GM19372 (cell line): ENCODE results near the gene CDYL2.

Source experiments
- ATAC-seq: cut with Tn5 transposase; IDR thresholded peaks from one replicate; pipeline ENCODE4 v1.9.1; 2021; ENCODE audit warnings: mild to moderate bottlenecking, low read depth, moderate library complexity; ENCODE audit not compliant: unreplicated experiment

CDYL2 gene

DNA sequence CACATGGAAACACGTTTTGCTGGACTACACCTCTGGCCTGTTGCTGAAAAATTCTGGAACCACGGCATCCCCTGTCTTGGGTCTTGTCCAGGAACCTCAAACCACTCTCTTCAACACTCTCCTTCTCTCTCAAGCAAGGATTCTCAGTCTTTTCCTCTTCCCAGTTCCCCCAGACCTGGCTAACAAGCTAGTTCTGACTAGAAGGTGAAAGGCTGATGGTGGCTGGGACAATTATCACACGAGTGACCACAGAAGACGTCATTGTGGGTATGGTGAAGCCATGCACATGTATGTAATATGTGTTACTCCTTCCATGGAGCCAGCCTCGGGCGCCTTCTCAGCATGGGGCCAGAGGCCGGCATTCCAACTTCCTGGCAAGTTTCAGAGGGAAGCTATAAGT lies 123.0 kb downstream of the CDYL2 start:
- no peak for ATAC-seq

DNA sequence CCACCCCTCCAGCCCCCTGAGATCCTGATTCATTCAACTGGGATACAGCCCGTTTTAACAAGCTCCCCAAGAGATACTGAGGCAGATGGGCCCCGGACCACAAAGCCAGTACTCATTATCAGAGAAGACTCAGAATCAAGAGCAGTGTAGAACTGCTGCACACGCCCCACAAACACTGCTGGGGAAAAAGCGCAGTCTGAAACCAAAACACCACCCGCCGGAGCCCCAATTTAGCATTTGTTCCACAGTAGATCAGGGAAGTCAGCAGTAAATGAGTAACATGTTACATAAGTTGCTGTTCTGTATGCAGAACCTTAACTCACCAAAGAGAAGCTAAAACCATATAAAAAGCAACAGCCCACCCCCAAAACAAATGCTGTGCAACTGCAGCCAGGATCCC lies 123.6 kb downstream of the CDYL2 start:
- no peak for ATAC-seq

GRCh38 chr16:80680046-80680445 lies 124.4 kb downstream of the CDYL2 start:
- no peak for ATAC-seq

DNA sequence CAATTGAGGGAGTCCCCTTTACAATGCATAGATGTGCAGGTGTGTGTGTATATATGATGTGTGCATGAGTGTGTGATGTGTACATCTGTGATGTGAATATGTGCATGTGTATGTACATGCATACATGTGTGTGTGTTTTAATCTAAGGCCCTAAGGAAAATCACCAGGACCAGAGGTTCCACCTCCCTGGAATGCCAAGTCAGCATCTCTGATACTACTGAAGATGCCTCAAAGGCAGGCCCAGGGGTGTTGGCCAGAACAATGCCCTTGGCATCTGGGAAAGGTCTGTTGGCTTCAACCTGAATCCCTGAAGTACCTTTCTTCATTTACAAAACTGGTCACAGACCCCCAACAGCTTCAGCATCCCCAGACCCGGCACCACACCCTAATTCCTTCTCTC lies 129.5 kb downstream of the CDYL2 start:
- ATAC-seq, result no peak

DNA sequence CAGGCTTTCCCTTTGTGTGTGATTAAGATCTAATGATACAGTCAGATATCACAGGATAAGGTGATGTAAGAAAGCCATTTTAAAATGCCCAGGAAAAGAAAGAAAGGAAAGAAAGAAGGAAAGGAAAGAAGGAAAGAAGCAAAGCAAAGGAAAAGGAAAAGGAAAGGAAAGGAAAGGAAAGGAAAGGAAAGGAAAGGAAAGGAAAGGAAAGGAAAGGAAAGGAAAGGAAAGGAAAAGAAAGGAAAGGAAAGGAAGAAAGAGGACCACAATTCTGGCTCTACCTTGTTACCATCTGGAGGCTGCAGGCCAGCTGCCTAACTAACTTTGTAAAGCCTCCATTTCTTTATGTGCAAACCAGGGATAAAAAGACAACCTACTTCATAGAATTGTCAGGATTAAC lies 132.0 kb downstream of the CDYL2 start:
- ATAC-seq, result no peak

DNA sequence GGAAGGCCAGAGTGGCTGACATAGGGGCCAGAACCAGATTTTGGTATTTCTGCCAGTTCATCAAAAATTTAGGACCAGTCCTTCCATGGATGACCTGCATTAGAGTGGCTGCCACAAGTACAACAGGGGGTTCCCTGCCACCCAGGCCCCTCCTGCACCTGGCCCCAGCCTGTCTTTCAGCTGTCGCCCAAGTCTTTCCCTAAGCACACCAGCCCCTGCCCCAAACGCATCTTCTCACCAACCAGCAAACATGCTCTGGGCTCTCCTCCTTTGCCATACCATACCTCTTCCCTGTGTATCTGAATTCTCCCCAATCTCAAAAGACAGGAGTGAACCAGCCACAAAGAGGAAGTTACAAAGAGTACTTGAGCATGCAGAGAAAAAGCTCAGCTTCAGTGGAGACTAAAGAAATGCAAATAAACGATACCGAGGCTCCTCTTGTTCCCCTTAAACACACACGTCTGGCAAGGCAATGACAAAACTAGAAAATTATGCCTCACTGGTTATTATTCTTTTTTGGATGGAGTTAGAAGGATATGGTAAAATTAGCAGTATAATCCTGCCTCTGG lies 133.0 kb downstream of the CDYL2 start:
- ATAC-seq, result no peak

GRCh38 chr16:80670170-80670865 lies 134.1 kb downstream of the CDYL2 start:
- ATAC-seq, result no peak

DNA sequence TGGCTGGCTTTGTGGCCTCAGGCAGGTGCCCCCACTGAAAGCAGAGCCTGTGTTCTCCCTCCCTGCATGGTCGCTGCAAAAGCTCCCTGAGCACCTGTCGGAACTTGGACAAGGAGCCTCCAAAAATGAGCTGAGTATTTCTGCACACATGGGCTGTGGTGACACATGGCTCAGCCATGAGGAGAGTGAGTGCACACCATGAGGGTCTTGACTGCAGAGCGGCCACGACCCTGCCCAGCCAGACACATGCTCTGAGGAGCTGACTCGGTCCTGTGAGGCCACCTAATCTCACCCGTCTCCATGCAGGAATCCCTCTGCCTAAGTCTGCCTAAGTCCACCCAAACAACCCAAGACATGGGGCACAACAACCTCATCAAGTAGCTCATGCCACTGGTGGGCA lies 134.7 kb downstream of the CDYL2 start:
- no peak for ATAC-seq

DNA sequence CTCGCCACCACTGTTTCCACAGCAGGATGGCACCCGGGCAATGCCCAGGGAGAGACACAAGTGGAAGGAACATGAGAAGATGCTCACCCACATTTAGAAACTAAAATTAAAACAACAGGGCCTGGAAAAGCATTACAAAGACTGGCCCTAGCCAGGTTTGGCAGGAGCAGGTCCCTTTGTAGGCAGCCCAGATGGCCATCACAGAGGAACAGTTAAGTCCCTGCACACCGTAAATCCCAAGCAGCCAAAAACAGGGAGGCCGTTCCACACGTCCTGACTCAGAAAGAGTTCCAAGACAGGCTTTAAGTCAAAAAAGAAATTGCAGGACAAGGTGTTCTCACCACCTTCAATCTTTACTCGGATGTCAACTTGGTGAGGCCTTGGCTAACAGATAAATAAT lies 136.5 kb downstream of the CDYL2 start:
- ATAC-seq, result no peak

- ATAC-seq, result no peak
These were observed 137.2 kb downstream of the CDYL2 start for GRCh38 chr16:80667251-80667560.

DNA sequence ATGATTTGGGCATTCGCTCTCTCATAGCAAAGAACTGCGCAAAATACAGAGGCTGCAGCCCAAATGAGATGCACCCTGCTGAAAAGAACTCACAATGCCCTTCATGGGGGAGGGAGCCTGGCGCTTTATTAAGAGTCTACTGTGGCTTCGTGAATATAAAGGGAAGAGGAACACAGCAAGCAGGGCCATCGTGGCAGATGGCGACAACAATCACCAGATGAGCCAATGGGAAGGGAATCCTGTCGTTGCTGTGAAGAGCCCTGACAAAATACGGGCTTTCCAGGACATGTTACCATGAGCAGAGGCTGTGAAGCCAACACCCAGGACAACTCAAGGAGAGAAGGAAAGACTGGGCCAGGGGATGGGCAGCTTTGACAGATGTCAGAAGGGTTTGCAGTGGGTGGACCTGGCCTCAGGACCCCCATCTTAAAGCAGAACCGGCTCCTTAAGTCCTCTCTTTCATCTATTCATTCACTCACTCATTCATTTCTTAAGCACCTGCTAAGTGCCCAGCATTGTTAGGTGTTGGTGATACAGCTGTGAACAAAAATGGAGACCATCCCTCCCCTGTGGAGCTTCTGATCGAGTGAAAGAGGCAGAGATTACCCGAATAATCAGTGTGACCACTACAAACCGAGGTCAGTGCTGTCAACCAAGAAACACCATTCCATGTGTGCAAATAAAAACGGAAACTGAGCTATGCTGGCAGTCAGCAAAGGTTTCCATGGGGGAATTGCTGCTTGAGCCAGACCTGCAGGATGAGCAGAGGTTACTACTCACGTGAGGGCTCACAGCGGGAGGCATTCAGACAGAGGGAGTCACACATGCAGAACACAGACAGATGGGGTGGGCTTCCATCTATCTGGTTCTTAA lies 137.8 kb downstream of the CDYL2 start:
- no peak for ATAC-seq

DNA sequence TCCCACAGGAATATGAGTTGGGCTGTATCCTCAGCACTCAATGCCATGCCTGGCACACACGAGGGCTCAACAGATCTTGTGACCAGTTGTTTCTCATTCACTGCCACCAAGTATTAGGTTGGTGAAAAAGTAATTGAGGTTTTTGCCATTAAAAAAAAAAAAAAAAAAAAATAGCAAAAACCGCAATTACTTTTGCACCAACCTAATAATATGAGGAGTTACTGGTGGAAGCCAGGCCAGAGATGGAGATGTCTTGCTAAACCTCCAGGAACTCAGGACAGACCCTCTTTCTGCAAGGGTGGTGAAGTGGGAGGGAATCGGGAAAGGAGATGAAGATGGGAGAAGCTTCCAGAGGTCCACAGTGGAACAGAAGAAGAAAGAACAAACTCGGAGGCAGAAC lies 139.0 kb downstream of the CDYL2 start:
- ATAC-seq, result no peak

DNA sequence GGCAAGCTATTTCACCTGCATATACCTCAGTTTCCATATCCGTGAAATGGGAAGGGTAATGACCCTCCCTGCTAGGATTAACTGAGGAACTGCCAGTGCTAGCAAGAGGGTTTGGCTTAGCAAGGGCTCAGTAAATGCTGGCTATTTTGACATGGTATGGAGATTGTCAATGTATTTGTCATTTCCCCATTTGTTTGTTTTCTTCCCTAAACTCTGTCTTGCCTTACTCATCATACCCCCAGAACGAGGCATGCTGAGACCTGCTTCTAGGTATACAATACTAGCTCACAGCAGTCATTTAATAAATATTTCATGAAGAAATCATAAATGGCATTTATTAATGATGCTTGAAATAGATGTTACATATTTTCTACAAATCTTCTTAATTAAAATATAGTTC lies 139.6 kb downstream of the CDYL2 start:
- ATAC-seq, result no peak

GRCh38 chr16:80664226-80664625 lies 140.2 kb downstream of the CDYL2 start:
- no peak for ATAC-seq

- no peak for ATAC-seq
These were observed 141.3 kb downstream of the CDYL2 start for GRCh38 chr16:80663078-80663477.

DNA sequence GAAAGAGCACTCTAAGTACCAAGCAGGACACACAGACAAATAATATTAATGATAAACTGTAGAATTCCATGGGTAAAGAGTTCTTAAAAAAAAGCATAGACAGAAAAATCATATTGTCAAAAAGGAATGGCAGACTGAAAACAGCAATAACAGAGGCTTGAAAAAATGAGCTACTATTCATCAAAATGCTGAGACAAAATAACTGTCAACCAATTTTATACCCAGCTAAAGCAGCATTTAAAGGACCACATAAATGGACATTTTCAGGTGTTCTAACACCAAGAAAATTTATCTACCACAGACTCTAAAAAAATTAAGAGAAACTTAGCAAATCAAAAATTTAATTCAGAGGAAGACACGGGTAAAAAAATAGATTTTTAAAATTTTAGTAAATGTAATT lies 144.5 kb downstream of the CDYL2 start:
- no peak for ATAC-seq

DNA sequence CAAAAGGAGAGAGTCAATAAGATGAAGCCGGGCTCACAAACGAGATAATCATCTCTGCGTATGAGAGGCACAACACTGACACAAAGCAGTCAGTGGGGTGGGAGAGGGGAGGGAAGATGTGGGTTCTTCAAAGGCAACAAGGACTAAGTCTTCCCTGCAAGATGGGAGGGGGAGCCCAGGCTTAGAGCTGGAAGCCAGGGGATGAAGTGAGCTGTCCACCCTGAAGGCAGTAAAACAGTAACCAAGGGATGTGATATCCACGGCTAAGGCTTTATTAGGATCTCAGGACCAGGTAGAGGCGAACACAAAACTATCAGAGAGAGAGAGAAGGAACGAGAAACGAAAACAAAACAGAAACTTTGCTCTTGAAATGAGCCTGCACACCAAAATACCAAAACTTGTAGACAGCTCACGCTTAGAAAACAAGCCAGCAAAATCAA lies 147.7 kb downstream of the CDYL2 start:
- ATAC-seq, result peak; percentile 97

DNA sequence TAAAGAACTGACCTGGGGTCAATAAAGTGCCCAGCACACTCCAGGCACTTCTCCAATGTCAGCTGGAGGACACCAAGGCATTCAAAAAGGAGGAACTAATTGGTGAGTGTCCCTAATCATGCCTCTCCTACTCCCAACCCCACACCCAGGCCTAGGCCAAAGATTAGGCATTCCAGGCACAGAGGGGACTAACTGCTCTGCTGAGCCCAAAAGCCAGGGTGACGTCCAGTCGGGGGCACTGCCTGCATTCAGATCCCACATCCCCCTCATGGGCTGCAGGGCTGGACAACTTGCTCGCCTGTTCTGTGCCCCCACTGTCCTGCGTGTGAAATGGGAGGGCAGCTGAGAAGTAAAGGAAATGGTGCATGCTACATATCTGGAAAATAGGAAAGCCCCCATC lies 148.2 kb downstream of the CDYL2 start:
- no peak for ATAC-seq

- ATAC-seq, result no peak
These were observed 148.6 kb downstream of the CDYL2 start for GRCh38 chr16:80655751-80656150.

DNA sequence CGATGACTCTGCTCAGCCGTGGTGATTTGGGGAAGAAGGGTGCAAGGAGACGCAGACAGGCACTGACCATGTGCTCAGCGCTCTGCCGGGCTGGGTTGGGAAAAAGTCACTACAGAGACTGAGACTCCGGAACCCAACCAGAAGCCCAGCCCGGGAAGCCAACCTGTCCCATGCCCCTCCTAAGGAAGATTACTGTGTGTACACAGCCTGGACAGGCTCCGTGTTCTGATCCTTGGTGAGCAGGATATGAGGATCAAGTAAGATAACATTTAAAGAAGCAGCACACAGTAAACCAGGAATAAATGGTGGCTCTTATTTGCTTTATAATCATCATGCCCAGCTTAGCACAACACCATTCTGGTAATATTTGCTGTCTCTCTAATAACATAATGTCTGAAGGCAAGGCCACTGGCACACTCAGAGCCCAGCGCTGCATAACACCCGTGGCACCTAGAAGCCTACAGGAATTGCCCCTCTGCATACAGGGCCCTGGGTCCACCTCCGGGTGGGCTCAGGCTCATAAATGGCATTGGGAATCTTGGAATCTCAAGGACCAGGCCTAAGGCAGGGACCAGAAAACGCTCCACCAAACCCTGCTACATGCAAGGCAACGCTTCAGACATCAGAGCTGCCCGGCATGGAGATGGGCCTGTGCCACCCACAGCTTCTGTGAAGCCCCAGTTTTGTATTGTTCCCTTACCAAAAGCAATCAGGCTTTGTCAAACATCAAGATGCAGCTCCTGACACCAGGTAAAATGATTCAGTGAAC lies 150.1 kb downstream of the CDYL2 start:
- ATAC-seq, result no peak

DNA sequence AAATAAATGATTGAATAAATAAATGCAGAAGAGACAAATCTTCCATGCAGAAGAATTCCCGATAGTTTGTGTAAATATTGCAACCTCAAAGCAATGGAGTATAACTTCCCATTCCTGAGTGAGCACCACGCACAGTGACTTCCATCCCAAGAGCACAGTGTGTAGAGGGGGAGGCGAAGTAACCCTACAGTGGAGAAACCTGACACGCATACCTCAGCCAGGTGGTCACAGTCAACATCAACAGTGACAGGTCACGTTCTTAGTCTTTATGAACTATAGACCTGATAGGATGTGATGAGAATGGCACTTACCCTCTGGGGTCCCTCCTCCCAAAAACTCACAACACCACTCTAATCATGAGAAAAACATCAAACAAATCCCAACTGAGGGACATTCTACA lies 152.0 kb downstream of the CDYL2 start:
- ATAC-seq, result no peak
